Measurements from ENCODE around the gene TMEM185B.

TMEM185B gene

GRCh38 chr2:120231974-120232635 is 8.9 kb upstream of the TMEM185B start:
- DNase-seq: peak in 1 of 56 donors; percentile 3

GRCh38 chr2:120231564-120231973 is 8.4 kb upstream of the TMEM185B start:
- DNase-seq: no peak

DNA sequence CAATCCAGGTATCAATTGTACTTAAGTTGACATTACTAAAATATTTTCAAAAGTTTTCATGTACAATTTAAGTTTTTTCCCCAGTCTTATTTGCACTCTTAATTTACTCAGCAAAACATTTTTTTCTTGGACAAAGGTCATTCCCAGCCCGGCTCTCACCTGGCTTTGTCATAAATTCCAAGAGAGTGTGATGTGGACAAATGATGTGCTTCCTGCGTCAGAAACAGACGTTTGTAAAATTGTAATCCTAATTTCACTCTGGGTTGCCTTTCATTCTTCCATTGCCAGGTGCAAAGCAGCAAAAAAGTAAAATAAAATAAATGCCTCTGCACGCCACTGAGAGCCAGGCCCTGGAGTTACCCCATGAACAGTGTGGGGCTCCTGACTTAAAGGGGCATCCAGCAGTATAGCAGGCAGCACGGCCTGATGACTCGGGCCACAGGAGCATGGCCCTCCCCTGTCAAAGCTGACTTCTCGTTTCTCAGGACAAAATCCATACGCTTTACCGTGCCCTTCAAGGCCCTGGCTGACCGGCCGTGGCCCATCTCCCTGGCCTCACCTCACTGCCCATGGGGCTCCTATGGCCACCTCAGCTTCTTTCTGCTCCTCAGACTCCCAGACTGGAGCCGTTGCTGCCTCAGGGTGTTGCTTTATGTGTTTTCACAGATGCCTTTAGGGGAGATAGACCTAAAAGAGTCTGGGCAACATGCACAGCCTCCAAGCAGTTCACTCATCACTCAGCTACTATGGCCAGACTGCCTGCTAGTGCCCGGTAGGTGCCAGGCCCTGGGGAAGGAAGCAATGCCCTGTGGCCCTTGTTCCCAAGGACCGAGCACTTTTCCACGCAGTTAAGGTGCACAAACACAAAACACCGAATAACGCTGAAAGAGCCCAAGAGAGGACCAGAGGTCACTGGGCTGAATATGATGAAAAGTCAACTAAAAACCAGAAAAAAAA is 7.6 kb upstream of the TMEM185B start:
- DNase-seq: no peak

DNA sequence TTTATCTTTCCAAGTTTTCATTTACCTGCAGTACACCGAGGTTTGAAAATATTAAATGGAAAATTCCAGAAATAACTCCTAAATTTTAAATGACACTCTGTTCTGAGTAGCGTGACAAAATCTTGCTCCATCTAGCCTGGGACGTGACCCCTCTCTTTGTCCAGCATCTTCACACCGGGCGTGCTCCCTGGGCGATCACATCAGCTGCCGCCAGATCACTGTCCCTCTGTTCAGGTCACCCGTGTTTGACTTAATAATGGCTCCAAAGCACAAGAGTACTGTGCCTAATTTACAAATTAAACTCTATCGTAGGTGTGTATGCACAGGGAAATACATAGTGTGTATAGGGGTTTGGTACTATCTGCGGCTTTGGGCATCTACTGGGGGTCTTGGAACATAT is 6.1 kb upstream of the TMEM185B start:
- DNase-seq: no peak

DNA sequence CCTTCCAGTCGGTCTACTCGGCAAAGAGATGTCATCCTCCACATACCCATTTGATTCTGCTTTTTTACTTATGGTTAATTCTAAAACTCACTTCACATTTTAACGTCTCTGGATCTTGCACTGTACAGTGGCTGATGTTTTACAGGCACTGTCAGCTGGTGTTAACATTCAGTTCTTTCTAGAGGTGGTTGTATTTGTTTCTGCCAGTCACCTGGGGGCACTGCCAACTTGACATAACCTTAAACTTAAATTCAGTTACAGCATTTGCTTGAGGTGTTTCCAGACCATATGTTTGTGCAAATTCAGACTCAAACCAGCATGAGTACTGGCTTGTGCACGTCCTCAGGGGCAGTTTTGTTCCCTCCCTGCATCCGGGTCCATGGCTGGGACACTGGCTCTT is 5.3 kb upstream of the TMEM185B start:
- DNase-seq: no peak

GRCh38 chr2:120227111-120227991 is 4.2 kb upstream of the TMEM185B start:
- no peak for DNase-seq

DNA sequence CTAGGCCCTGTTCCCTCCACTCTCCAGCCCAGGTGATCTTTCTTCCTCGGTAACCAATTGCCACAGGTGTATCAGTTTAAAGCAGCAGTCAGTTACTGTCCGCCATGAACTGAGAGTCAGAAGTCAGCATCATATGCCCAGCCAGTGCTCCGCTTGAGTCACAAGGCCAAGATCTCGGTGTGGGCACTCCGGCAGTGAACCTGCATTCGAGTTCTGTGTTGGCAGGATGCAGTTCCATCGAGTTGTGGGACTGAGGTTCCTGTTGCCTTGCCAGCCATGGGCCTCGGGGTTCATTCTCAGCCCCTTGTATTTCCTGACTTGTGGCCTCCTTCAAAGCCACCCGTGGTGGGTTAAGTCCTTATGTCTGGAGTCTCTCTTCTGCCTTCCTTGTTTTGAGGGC is 3.1 kb upstream of the TMEM185B start:
- no peak for DNase-seq

GRCh38 chr2:120225549-120226065 is 2.4 kb upstream of the TMEM185B start:
- no peak for DNase-seq

DNA sequence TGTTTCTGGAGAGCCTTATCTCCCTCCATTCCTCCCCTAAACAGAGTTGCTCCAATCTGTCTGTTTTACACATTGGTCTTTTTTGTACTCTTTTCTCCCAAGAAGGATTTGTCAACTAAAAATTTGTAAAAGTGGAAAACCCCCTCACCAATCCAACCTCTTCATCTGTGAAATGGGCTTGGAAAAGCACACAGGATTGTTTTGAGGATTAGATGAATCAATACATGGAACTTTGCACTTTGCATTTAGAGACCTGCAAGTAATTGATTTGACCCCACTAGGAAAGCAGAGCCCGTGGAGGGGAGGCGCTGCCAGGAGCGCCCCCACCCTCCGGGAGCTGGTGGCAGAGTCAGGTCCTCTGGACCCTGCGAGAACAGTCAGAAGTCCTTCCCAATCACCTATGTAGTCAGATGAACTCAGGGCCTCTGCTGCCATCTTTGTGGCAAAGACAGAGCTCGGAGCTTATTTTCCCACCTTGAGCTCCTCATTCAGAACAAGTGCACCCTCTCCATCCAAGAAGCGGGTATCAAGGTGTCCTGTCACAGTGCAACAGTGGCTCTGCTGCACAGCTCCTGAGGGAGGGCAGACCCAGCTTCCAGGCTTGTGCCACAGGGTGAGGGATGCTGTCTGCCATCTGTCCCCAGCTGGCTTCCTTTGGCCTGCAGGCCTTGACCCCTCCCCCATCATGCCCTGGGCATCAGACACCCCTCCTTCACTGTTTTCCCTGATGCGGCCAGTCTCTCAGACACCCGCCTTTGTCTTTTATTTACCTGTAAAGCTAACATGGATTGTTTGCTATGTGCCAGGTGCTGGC is 1.7 kb upstream of the TMEM185B start:
- DNase-seq: no peak

DNA sequence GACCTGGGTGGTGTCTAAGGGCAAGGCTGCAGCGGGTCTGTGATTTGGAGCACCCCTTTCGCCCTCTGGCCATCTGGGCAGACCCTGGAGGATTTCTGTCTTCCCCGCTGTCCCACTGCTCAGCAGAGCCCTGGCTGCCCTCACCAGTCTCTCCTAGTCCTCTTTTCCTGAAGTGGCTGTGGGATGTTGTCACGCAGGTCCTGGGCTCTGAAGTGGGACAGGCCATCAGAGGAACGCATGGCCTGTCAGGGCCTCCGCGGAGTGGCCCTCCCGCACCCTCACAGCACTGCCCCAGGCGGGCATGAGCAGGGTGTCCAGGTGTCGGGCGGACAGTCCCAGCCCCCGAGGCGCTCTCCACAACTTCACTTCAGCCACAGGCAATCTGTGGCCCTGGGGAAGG is 1.1 kb upstream of the TMEM185B start:
- no peak for DNase-seq

GRCh38 chr2:120222186-120223033 is 790 bp downstream of the TMEM185B start:
- peak in 2 of 56 donors; percentile 21 to 39 for DNase-seq

- DNase-seq: no peak
Measured at GRCh38 chr2:120221616-120222015, 1.6 kb downstream of the TMEM185B start.

GRCh38 chr2:120220756-120221155 is 2.4 kb downstream of the TMEM185B start:
- no peak for DNase-seq

DNA sequence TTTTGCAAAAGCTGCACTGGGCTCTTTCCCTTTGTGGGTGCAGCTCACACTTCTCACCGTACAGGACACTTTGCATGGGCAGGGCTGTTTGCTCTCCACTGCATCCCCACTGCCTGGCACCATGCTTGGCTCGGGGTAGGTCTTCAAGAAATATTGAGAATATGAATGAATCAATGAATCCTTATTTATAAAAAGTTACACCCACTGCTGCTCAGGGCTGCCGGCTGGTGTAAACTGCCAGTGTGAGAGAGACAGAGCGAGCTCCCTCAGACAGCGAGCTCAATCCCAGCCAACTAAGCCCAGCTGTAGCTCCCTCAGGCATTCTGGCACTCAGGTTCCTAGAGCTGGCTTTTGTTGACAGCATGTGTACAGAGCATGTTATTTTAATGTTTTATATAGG is 3.4 kb downstream of the TMEM185B start:
- DNase-seq: no peak

- DNase-seq: no peak
Measured at GRCh38 chr2:120219291-120219690, 3.9 kb downstream of the TMEM185B start.

GRCh38 chr2:120218181-120218580 is 5.0 kb downstream of the TMEM185B start:
- DNase-seq: no peak

GRCh38 chr2:120210270-120210693 is 12.9 kb downstream of the TMEM185B start:
- no peak for DNase-seq

GRCh38 chr2:120209427-120210269 is 13.6 kb downstream of the TMEM185B start:
- DNase-seq: no peak

All from amygdala (tissue), 56 donors.